Hepatocyte (in vitro differentiated cells): ENCODE data around the gene VSNL1. TPM values are rescaled to one million over a fixed set of nuclear protein-coding genes. Genes with fewer than 3 reads are reported as not detected.

ENCODE experiments used
- DNase-seq: peaks from one replicate; pipeline ENCODE4 v3.0.0-alpha.2; 2016; ENCODE audit warnings: low spot score
- H2AFZ ChIP-seq: fragments of 200-600 bp; sonication (generic); 2 replicates; pipeline ENCODE4 v1.6.0; 2016; ENCODE audit warnings: antibody characterized with exemption, mild to moderate bottlenecking
- H3K27ac ChIP-seq: fragments of 200-600 bp; sonication (generic); 2 replicates; pipeline ENCODE4 v1.5.1; 2016; ENCODE audit warnings: mild to moderate bottlenecking
- H3K27me3 ChIP-seq: fragments of 200-600 bp; sonication (generic); 2 replicates; pipeline ENCODE4 v1.6.1; 2016
- H3K36me3 ChIP-seq: fragments of 200-600 bp; sonication (generic); replicated peaks from 2 replicates; pipeline ENCODE4 v1.5.1; 2016; ENCODE audit warnings: low read depth; ENCODE audit not compliant: insufficient read depth
- H3K4me1 ChIP-seq: fragments of 200-600 bp; sonication (generic); 2 replicates; pipeline ENCODE4 v1.5.1; 2016; ENCODE audit warnings: mild to moderate bottlenecking, moderate library complexity; ENCODE audit not compliant: insufficient read depth
- H3K4me2 ChIP-seq: fragments of 200-600 bp; sonication (generic); 2 replicates; pipeline ENCODE4 v1.6.0; 2016
- H3K4me3 ChIP-seq: fragments of 200-600 bp; sonication (generic); 2 replicates; pipeline ENCODE4 v1.5.1; 2016; ENCODE audit warnings: mild to moderate bottlenecking
- H3K79me2 ChIP-seq: fragments of 200-600 bp; sonication (generic); 2 replicates; pipeline ENCODE4 v1.6.0; 2017; ENCODE audit warnings: mild to moderate bottlenecking
- H3K9me2 ChIP-seq: fragments of 200-600 bp; sonication (generic); replicated peaks from 2 replicates; pipeline ENCODE4 v1.6.0; 2017; ENCODE audit warnings: mild to moderate bottlenecking; ENCODE audit not compliant: insufficient read depth
- H3K9me3 ChIP-seq: fragments of 200-600 bp; sonication (generic); 2 replicates; pipeline ENCODE4 v1.5.1; 2016; ENCODE audit warnings: low read depth, mild to moderate bottlenecking
- H4K20me1 ChIP-seq: fragments of 200-600 bp; sonication (generic); 2 replicates; pipeline ENCODE4 v1.6.0; 2016; ENCODE audit warnings: mild to moderate bottlenecking; ENCODE audit not compliant: insufficient read depth, poor library complexity, severe bottlenecking
- EZH2 ChIP-seq: fragments of 200-600 bp; sonication (generic); IDR thresholded peaks from 2 replicates; pipeline ENCODE4 v1.6.1; 2016; ENCODE audit warnings: antibody characterized with exemption, mild to moderate bottlenecking, borderline replicate concordance
- EZH2phosphoT487 ChIP-seq: fragments of 200-600 bp; sonication (generic); IDR thresholded peaks from one replicate; pipeline ENCODE4 v1.6.1; 2018; ENCODE audit warnings: antibody characterized with exemption, mild to moderate bottlenecking, low read depth, moderate library complexity; ENCODE audit not compliant: unreplicated experiment, severe bottlenecking
- WGBS: methylation state at CpG from one replicate; pipeline ENCODE4 v1.1.6; 2016; ENCODE audit warnings: low lambda C conversion rate; ENCODE audit errors: missing lambda C conversion rate; 5-methylcytosine and 5-hydroxymethylcytosine counted together
- polyA plus RNA-seq: library from polyadenylated mRNA; unstranded; fragments of >200 nt; fragmentation: Nextera tagmentation; extraction: Ambion mirVana; gene quantifications from 2 replicates; pipeline ENCODE4 v1.2.1, GENCODE V29; 2016
- total RNA-seq: library from RNA; depleted of rRNA; stranded (reverse); fragments of >200 nt; gene quantifications from 2 replicates; pipeline ENCODE4 v1.2.3, GENCODE V29; 2014
- TF ChIP-seq, protein P1 (sequence below): fragments of 200-600 bp; sonication (generic); IDR thresholded peaks from 2 replicates; pipeline ENCODE4 v1.5.1; 2016; ENCODE audit warnings: antibody characterized with exemption, mild to moderate bottlenecking; ENCODE audit not compliant: poor library complexity

The VSNL1 gene
- total and polyA plus RNA-seq, 2 experiments from 2014 or later, result 9.4 to 16.0 TPM

DNA sequence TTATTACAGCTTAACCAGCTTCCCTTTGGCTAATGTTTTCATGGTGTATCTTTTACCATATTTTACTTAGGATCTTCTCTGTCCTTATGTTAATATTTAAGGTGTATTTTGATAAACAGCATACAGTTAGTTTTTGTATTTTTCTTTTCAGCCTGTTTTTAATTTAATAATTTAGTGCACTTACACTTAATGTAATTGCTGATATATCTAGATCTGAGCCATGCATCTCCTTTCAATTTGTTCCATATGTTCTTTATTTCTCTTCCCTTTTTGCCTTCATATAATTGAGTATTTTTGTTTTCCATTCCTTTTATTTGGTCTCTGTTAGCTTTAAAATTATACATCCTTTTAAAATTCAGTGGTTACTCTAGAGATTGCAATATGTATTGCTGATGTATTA, 134.3 kb downstream of the VSNL1 start:
- Histone ChIP-seq H3K4me3 (no peak overlapping the region), H2AFZ (no peak overlapping the region), H3K4me1 (no peaks in the 10 kb centered on the region), H4K20me1 (no peaks in the 10 kb centered on the region), H3K27ac (no peak overlapping the region), H3K9me3 (no peaks in the 10 kb centered on the region), H3K79me2 (no peaks in the 10 kb centered on the region), H3K27me3 (no peaks in the 10 kb centered on the region), H3K36me3 (no peaks in the 10 kb centered on the region), H3K9me2 (no peaks in the 10 kb centered on the region), H3K4me2 (no peak overlapping the region)
- TF ChIP-seq, protein P1, sequence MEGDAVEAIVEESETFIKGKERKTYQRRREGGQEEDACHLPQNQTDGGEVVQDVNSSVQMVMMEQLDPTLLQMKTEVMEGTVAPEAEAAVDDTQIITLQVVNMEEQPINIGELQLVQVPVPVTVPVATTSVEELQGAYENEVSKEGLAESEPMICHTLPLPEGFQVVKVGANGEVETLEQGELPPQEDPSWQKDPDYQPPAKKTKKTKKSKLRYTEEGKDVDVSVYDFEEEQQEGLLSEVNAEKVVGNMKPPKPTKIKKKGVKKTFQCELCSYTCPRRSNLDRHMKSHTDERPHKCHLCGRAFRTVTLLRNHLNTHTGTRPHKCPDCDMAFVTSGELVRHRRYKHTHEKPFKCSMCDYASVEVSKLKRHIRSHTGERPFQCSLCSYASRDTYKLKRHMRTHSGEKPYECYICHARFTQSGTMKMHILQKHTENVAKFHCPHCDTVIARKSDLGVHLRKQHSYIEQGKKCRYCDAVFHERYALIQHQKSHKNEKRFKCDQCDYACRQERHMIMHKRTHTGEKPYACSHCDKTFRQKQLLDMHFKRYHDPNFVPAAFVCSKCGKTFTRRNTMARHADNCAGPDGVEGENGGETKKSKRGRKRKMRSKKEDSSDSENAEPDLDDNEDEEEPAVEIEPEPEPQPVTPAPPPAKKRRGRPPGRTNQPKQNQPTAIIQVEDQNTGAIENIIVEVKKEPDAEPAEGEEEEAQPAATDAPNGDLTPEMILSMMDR, result no peak
- TF ChIP-seq EZH2, result no peak
- TF ChIP-seq EZH2phosphoT487, result no peak
- DNase-seq, result no peak

DNA sequence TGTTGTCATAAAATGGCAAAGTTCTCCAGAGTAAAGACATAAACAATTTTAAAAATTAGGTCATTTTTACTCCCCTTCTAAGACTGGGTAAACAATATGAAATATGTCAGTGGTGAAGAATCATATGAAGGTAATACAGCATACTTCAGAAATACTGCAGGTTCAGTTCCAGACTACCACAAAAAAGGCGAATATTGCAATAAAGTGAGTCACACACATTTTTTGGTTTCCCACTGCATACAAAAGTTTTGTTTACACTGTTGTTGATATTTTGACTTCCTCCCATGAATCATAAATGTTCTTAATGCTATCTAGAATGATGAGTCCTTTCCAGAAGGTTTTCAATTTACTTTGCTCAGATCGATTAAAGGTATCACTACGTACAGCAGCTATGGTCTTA, 139.6 kb downstream of the VSNL1 start:
- Histone ChIP-seq H3K79me2 (no peaks in the 10 kb centered on the region), H3K27me3 (no peaks in the 10 kb centered on the region), H3K9me2 (no peaks in the 10 kb centered on the region), H4K20me1 (no peaks in the 10 kb centered on the region), H3K36me3 (no peaks in the 10 kb centered on the region), H3K4me3 (no peak overlapping the region), H2AFZ (no peak overlapping the region), H3K4me1 (no peaks in the 10 kb centered on the region), H3K27ac (no peak overlapping the region), H3K9me3 (no peaks in the 10 kb centered on the region), H3K4me2 (no peak overlapping the region)
- DNase-seq, result no peak
- TF ChIP-seq, protein P1, result no peak
- TF ChIP-seq EZH2phosphoT487, result no peak
- no peak for TF ChIP-seq EZH2
- WGBS, result 99% methylated on average over 3 of the region's 3 CpGs

DNA sequence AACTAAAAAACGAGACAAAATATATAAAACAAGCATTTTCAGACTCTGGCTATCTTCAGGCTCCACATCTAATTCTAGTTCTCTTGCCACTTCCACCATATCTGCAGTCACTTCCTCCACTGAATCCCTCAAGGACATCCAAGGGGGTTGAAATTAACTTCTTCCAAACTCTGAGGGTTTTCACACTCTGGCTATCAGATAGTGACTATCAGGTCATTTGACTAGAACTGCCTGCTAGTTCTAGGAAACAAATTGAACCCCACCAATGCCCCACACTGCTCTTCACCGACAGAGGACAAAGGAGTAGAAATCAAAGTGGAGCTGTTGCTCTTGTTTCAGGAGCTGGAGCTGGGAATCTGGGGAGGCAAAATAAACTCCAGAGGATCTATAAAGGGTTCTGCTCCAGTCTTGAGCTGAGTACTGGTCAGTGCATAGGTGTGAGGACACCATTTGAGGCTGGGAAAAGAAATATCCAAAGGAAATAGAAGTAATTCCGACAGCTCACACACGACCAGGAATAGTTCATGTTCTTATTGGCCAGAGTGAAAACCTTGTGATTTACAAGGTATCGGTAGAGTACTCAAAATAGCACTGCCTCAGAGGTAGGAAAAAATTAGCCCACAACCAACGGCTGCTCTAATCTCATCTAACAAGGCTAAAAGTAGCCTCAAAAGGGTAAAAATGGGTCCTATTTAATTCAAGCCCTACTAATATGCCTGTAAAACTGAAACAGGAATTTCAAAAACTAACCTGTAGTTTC, 141.8 kb downstream of the VSNL1 start:
- H4K20me1 ChIP-seq, result no peaks in the 10 kb centered on the region
- H3K9me3 ChIP-seq, result no peaks in the 10 kb centered on the region
- 83% methylated on average over 6 of the region's 6 CpGs for WGBS
- no peaks in the 10 kb centered on the region for H3K9me2 ChIP-seq
- no peak overlapping the region for H3K27ac ChIP-seq
- no peaks in the 10 kb centered on the region for H3K36me3 ChIP-seq
- no peaks in the 10 kb centered on the region for H3K79me2 ChIP-seq
- H3K4me3 ChIP-seq, result no peak overlapping the region
- no peaks in the 10 kb centered on the region for H3K4me1 ChIP-seq
- DNase-seq, result no peak
- TF ChIP-seq EZH2 (no peak), EZH2phosphoT487 (no peak)
- TF ChIP-seq, protein P1, result no peak
- no peak overlapping the region for H3K4me2 ChIP-seq
- no peak overlapping the region for H2AFZ ChIP-seq
- H3K27me3 ChIP-seq, result no peaks in the 10 kb centered on the region

DNA sequence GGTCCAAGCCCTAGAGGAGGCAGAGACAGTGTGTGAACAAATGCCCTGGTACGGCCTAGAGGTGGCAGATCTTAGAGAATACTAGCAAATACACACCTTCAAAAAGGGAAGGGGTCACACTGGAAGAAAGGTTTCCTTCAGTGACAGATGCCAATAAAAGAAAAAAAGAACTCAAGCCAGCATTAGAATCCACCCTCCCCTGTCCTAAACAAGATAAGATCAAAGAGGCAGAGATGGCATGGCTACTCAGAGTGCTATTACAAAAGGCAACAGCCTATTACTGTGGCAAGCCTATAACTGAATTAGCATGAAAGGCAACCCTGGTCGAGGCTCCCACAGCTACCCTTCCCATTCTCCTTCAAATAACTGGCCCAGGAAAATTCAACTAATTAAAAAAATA, 143.5 kb downstream of the VSNL1 start:
- no peaks in the 10 kb centered on the region for H4K20me1 ChIP-seq
- no peaks in the 10 kb centered on the region for H3K79me2 ChIP-seq
- no peaks in the 10 kb centered on the region for H3K9me2 ChIP-seq
- no peaks in the 10 kb centered on the region for H3K9me3 ChIP-seq
- H3K27ac ChIP-seq, result no peak overlapping the region
- TF ChIP-seq, protein P1, result no peak
- TF ChIP-seq EZH2phosphoT487 (no peak), EZH2 (no peak)
- H2AFZ ChIP-seq, result no peak overlapping the region
- no peaks in the 10 kb centered on the region for H3K27me3 ChIP-seq
- no peak overlapping the region for H3K4me2 ChIP-seq
- no peak overlapping the region for H3K4me3 ChIP-seq
- no peaks in the 10 kb centered on the region for H3K4me1 ChIP-seq
- no peak for DNase-seq
- no peaks in the 10 kb centered on the region for H3K36me3 ChIP-seq
- 83% methylated on average over 2 of the region's 2 CpGs for WGBS
